Anterior cingulate cortex (tissue), 58 donors: Measurements from ENCODE around the gene SVOP.

ENCODE experiments used
- DNase-seq, 58 donors: peaks; one replicate each; lab custom pipeline; 2025; lab: John Stamatoyannopoulos, UW

The SVOP gene

GRCh38 chr12:108980831-108981618 lies 39.8 kb downstream of the SVOP start:
- no peak for DNase-seq

GRCh38 chr12:108977360-108977759 lies 43.5 kb downstream of the SVOP start:
- no peak for DNase-seq

- no peak for DNase-seq
These were observed 45.8 kb downstream of the SVOP start for GRCh38 chr12:108975024-108975593.

GRCh38 chr12:108973629-108974152 lies 47.2 kb downstream of the SVOP start:
- no peak for DNase-seq

GRCh38 chr12:108972358-108972757 lies 48.5 kb downstream of the SVOP start:
- no peak for DNase-seq

- DNase-seq = no peak
These were observed 51.2 kb downstream of the SVOP start for GRCh38 chr12:108969622-108970021.

GRCh38 chr12:108967869-108968540 lies 52.9 kb downstream of the SVOP start:
- DNase-seq = no peak

GRCh38 chr12:108966378-108967151 lies 54.3 kb downstream of the SVOP start:
- peak in 1 of 58 donors; percentile 5 for DNase-seq

- DNase-seq = no peak
These were observed 55.0 kb downstream of the SVOP start for GRCh38 chr12:108965886-108966285.

GRCh38 chr12:108964371-108965352 lies 56.2 kb downstream of the SVOP start:
- no peak for DNase-seq

GRCh38 chr12:108962256-108962655 lies 58.6 kb downstream of the SVOP start:
- no peak for DNase-seq

- DNase-seq = no peak
These were observed 60.9 kb downstream of the SVOP start for GRCh38 chr12:108959748-108960655.

- peak in 3 of 58 donors; percentile 4 to 14 (median 10) for DNase-seq
These were observed 65.5 kb downstream of the SVOP start for GRCh38 chr12:108955225-108955835.

- peak in 53 of 58 donors; percentile 2 to 76 (median 35) for DNase-seq
These were observed 69.7 kb downstream of the SVOP start for GRCh38 chr12:108950991-108951739.

- DNase-seq = no peak
These were observed 70.9 kb downstream of the SVOP start for GRCh38 chr12:108949976-108950375.

GRCh38 chr12:108948367-108948766 lies 72.5 kb downstream of the SVOP start:
- DNase-seq = no peak

- DNase-seq = no peak
These were observed 73.8 kb downstream of the SVOP start for GRCh38 chr12:108947097-108947496.
